ENCODE data around the gene RSPH1. TPM values are rescaled to one million over a fixed set of nuclear protein-coding genes. Genes with fewer than 3 reads are reported as not detected.

RSPH1 gene
- total RNA-seq, 1 donor from 2014 or later, result 0.42 TPM

DNA sequence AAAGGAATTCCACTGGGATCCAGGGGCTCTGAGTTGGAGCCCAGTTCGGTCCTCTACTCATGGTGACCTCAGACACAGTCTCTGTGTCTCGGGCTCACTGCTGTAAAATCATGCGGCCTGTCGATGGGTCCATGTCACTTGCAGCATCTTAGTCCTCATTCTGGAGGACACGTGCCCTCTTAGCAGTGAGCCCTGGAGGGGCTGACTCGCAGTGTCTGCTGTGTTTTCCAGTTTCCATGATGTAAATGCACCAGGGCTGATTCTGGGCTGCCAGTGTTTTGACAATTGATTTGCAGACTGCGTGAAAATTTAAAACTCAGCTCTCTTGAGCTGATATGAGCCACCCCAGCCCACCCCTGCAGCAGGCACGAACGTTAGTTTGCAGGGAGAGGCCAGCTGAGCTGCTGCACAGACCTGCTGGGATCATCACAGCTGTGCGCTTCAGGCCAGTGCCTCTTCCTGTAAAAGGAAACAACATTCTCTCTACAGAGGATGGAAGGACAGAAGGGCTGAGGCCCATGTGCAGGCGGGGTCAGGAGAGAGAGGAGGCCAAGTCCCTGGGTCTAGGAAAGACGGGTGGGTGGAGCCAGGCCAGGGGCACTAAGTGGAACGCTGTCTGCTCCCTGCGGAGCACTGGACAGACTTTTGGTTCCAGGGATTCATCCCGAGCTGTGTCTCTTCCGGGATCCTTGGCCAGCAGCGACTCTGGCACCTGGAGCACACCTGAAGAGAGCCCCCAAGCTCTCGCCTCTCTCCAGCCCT lies 42.6 kb downstream of the RSPH1 start:
- Mint-ChIP-seq H3K36me3 (ENCODE audit: unreplicated experiment) (no peaks in the 10 kb centered on the region), H3K9me3 (ENCODE audit: unreplicated experiment) (peaks cover 8% of the 10 kb centered on the region), H3K27ac (ENCODE audit: unreplicated experiment) (peak overlapping the region; percentile 89), H3K27me3 (ENCODE audit: unreplicated experiment) (peaks cover 17% of the 10 kb centered on the region), H3K4me1 (ENCODE audit: low read depth, unreplicated experiment) (peaks cover 48% of the 10 kb centered on the region), H3K4me3 (ENCODE audit: unreplicated experiment) (peak overlapping the region; percentile 49)
- TF ChIP-seq, protein P1, sequence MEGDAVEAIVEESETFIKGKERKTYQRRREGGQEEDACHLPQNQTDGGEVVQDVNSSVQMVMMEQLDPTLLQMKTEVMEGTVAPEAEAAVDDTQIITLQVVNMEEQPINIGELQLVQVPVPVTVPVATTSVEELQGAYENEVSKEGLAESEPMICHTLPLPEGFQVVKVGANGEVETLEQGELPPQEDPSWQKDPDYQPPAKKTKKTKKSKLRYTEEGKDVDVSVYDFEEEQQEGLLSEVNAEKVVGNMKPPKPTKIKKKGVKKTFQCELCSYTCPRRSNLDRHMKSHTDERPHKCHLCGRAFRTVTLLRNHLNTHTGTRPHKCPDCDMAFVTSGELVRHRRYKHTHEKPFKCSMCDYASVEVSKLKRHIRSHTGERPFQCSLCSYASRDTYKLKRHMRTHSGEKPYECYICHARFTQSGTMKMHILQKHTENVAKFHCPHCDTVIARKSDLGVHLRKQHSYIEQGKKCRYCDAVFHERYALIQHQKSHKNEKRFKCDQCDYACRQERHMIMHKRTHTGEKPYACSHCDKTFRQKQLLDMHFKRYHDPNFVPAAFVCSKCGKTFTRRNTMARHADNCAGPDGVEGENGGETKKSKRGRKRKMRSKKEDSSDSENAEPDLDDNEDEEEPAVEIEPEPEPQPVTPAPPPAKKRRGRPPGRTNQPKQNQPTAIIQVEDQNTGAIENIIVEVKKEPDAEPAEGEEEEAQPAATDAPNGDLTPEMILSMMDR (IDR thresholded peaks at IDR 0.05; ENCODE audit: partially characterized antibody, unreplicated experiment), result no peak
- peak; percentile 63 for DNase-seq

DNA sequence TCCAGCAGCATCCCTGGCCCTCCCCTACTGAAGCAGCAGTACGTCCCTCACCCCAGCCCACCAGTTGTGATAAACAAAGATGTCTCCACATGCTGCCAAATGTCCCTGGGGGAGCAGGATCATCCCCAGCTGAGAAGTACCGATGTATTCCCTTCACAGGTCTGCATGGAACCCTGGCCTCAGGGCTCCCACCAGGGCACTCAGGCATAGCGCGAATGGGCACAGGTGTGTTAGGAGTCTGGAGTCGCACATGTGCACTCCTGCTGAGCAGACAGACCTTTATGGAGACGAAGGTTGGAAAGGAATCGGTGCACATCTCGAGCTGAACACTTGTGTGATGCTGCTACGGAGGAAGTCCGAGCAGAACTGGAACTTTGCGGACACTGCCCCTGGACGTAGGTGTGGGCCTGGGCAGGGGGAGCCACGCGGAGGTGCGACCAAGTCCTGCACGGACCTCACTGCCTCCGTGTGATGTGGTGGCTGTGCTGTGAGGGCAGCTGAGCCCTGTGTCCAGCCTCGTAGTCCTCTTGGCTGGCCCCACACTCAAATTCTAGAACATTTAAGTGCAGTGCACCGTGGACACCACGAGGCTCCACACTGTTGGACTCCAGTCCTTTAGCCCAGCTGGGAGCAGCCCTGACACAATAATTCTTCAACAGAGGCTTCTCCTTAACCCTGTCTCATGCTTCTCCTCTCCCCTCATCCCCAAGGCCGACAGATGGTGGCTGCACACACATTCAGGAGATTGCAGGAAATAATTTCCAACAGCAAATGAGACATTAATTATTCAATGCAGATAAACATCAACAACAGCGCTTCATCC lies 43.4 kb downstream of the RSPH1 start:
- peaks cover 48% of the 10 kb centered on the region for H3K4me1 Mint-ChIP-seq (ENCODE audit: low read depth, unreplicated experiment)
- peaks cover 22% of the 10 kb centered on the region for H3K27me3 Mint-ChIP-seq (ENCODE audit: unreplicated experiment)
- peak overlapping the region; percentile 56 for H3K4me3 Mint-ChIP-seq (ENCODE audit: unreplicated experiment)
- H3K27ac Mint-ChIP-seq (ENCODE audit: unreplicated experiment), result peak overlapping the region; percentile 89
- TF ChIP-seq, protein P1 (IDR thresholded peaks at IDR 0.05; ENCODE audit: partially characterized antibody, unreplicated experiment), result no peak
- DNase-seq, result no peak
- peaks cover 6% of the 10 kb centered on the region for H3K9me3 Mint-ChIP-seq (ENCODE audit: unreplicated experiment)
- no peaks in the 10 kb centered on the region for H3K36me3 Mint-ChIP-seq (ENCODE audit: unreplicated experiment)

DNA sequence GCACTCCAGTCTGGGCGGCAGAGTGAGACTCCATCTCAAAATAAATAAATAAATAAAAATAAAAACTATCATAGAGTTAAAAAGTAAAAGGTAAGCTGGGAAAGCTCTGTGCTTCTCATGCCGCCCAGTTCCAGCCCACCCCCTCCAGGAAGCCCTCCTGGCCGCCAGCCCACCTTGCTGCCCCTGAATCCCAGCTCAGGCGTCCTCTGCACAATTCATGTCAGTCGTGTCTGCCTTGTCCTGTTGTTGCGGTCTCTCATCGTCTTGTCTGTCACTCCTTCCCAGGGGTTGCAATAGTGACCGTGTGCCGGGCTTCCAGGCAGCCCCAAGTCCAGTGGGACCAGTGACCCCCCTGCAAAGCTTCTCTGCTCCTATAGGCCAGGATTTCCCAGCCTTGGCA lies 44.1 kb downstream of the RSPH1 start:
- peaks cover 6% of the 10 kb centered on the region for H3K9me3 Mint-ChIP-seq (ENCODE audit: unreplicated experiment)
- peak overlapping the region; percentile 55 for H3K27ac Mint-ChIP-seq (ENCODE audit: unreplicated experiment)
- peaks cover 20% of the 10 kb centered on the region for H3K27me3 Mint-ChIP-seq (ENCODE audit: unreplicated experiment)
- H3K4me3 Mint-ChIP-seq (ENCODE audit: unreplicated experiment), result no peak overlapping the region
- H3K4me1 Mint-ChIP-seq (ENCODE audit: low read depth, unreplicated experiment), result peaks cover 48% of the 10 kb centered on the region
- no peaks in the 10 kb centered on the region for H3K36me3 Mint-ChIP-seq (ENCODE audit: unreplicated experiment)
- TF ChIP-seq, protein P1 (IDR thresholded peaks at IDR 0.05; ENCODE audit: partially characterized antibody, unreplicated experiment), result no peak
- DNase-seq, result no peak

DNA sequence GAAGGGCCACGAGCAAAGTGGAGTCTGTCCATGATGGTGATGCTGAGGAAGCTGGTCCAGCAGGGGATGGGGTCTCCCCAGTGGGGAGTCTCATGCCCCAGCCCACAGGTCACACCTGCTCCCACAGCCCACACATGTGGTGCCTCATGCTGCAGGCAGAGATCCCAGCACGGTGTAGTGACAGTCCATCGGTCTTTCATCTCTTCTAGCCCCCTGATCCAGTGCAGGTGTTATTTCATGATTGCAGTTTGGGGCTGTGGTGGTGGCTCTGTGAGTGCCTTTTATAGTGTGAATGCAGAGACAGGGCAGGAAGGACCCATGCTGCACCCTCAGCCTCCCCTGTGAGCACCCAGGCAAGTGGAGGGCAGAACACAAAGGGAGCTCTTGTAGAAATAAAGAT lies 47.3 kb downstream of the RSPH1 start:
- peaks cover 4% of the 10 kb centered on the region for H3K9me3 Mint-ChIP-seq (ENCODE audit: unreplicated experiment)
- H3K4me3 Mint-ChIP-seq (ENCODE audit: unreplicated experiment), result no peak overlapping the region
- H3K36me3 Mint-ChIP-seq (ENCODE audit: unreplicated experiment), result no peaks in the 10 kb centered on the region
- TF ChIP-seq, protein P1 (IDR thresholded peaks at IDR 0.05; ENCODE audit: partially characterized antibody, unreplicated experiment), result no peak
- DNase-seq, result no peak
- no peak overlapping the region for H3K27ac Mint-ChIP-seq (ENCODE audit: unreplicated experiment)
- peaks cover 20% of the 10 kb centered on the region for H3K27me3 Mint-ChIP-seq (ENCODE audit: unreplicated experiment)
- peaks cover 32% of the 10 kb centered on the region for H3K4me1 Mint-ChIP-seq (ENCODE audit: low read depth, unreplicated experiment)

DNA sequence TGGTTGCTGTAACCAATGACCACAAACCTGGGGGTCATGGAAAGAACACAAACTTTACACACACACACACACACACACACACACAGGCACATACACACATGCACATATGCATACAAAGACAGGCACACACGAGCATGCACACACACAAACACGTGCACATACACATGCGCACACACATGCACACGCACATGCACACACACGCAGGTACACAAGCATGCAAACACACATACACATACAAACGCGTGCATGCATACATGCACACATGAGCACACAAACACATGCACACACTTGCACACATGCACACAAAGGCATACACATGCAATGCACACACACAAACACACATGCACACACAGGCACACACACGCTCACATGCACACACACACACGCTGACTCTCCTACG lies 48.3 kb downstream of the RSPH1 start:
- peaks cover 22% of the 10 kb centered on the region for H3K4me1 Mint-ChIP-seq (ENCODE audit: low read depth, unreplicated experiment)
- TF ChIP-seq, protein P1 (IDR thresholded peaks at IDR 0.05; ENCODE audit: partially characterized antibody, unreplicated experiment), result no peak
- DNase-seq, result no peak
- H3K9me3 Mint-ChIP-seq (ENCODE audit: unreplicated experiment), result peaks cover 3% of the 10 kb centered on the region
- no peak overlapping the region for H3K4me3 Mint-ChIP-seq (ENCODE audit: unreplicated experiment)
- H3K27me3 Mint-ChIP-seq (ENCODE audit: unreplicated experiment), result peaks cover 15% of the 10 kb centered on the region
- no peak overlapping the region for H3K27ac Mint-ChIP-seq (ENCODE audit: unreplicated experiment)
- no peaks in the 10 kb centered on the region for H3K36me3 Mint-ChIP-seq (ENCODE audit: unreplicated experiment)
